Measurements from ENCODE around the gene NNAT.

Gene NNAT

GRCh38 chr20:37567331-37567665 lies 46.2 kb downstream of the NNAT start:
- DNase-seq (ENCODE audit: low spot score): no peak

- no peak for DNase-seq (ENCODE audit: low spot score)
Measured at GRCh38 chr20:37567671-37568588, 46.9 kb downstream of the NNAT start.

GRCh38 chr20:37570419-37570818 lies 49.4 kb downstream of the NNAT start:
- no peak for DNase-seq (ENCODE audit: low spot score)

GRCh38 chr20:37571033-37571432 lies 50.0 kb downstream of the NNAT start:
- DNase-seq (ENCODE audit: low spot score): no peak

Data from CD4-positive, alpha-beta T cell treated with Interleukin-6 at 100 ng/mL for 8 hours (primary cell).